Progenitor cell of endocrine pancreas (in vitro differentiated cells): Measurements from ENCODE around the gene ADARB1. TPM values are rescaled to one million over a fixed set of nuclear protein-coding genes. Genes with fewer than 3 reads are reported as not detected.

ENCODE experiments used
- DNase-seq: peaks from one replicate; pipeline ENCODE4 v3.0.0; 2021; ENCODE audit warnings: low spot score; ENCODE audit not compliant: unreplicated experiment
- H3K27ac Mint-ChIP-seq: 2 replicates; pipeline ENCODE4 v1.8.0; 2021; ENCODE audit warnings: mild to moderate bottlenecking, moderate library complexity, mixed read lengths
- H3K27me3 Mint-ChIP-seq: 2 replicates; pipeline ENCODE4 v1.8.0; 2021; ENCODE audit warnings: mixed read lengths
- H3K36me3 Mint-ChIP-seq: 2 replicates; pipeline ENCODE4 v1.8.0; 2022; ENCODE audit warnings: mixed read lengths; ENCODE audit not compliant: insufficient read depth
- H3K4me1 Mint-ChIP-seq: 2 replicates; pipeline ENCODE4 v1.8.0; 2021; ENCODE audit warnings: low read depth, mixed read lengths
- H3K4me3 Mint-ChIP-seq: 2 replicates; pipeline ENCODE4 v1.8.0; 2021; ENCODE audit warnings: low read depth, mild to moderate bottlenecking, moderate library complexity, mixed read lengths
- H3K9me3 Mint-ChIP-seq: 2 replicates; pipeline ENCODE4 v1.8.0; 2021; ENCODE audit warnings: low read depth, mixed read lengths
- CTCF ChIP-seq: fragments of 200-600 bp; sonication (generic); IDR thresholded peaks from one replicate; pipeline ENCODE4 v1.5.0; 2021; ENCODE audit warnings: antibody characterized with exemption, mild to moderate bottlenecking; ENCODE audit not compliant: unreplicated experiment
- total RNA-seq: library from RNA; stranded (reverse); gene quantifications from 2 replicates; pipeline ENCODE4 v1.2.1, GENCODE V29; 2021

ADARB1 gene
- total RNA-seq, 1 donor from 2014 or later: 19.1 TPM

GRCh38 chr21:45087022-45087823 is 12.8 kb downstream of the ADARB1 start:
- no peak for DNase-seq
- Mint-ChIP-seq H3K9me3 (no peaks in the 10 kb centered on the region), H3K36me3 (no peaks in the 10 kb centered on the region), H3K4me3 (no peak overlapping the region), H3K4me1 (peaks cover 2% of the 10 kb centered on the region), H3K27me3 (no peaks in the 10 kb centered on the region), H3K27ac (no peak overlapping the region)
- TF ChIP-seq CTCF: no peak

GRCh38 chr21:45088116-45088515 is 13.7 kb downstream of the ADARB1 start:
- Mint-ChIP-seq H3K4me1 (peaks cover 2% of the 10 kb centered on the region), H3K9me3 (no peaks in the 10 kb centered on the region), H3K27me3 (no peaks in the 10 kb centered on the region), H3K27ac (no peak overlapping the region), H3K4me3 (no peak overlapping the region), H3K36me3 (no peaks in the 10 kb centered on the region)
- no peak for DNase-seq
- TF ChIP-seq CTCF: no peak

GRCh38 chr21:45088729-45089128 is 14.3 kb downstream of the ADARB1 start:
- H3K4me3 Mint-ChIP-seq: no peak overlapping the region
- no peak for TF ChIP-seq CTCF
- H3K36me3 Mint-ChIP-seq: no peaks in the 10 kb centered on the region
- H3K9me3 Mint-ChIP-seq: no peaks in the 10 kb centered on the region
- peaks cover 2% of the 10 kb centered on the region for H3K4me1 Mint-ChIP-seq
- no peak for DNase-seq
- H3K27ac Mint-ChIP-seq: no peak overlapping the region
- no peaks in the 10 kb centered on the region for H3K27me3 Mint-ChIP-seq

- Mint-ChIP-seq H3K9me3 (no peaks in the 10 kb centered on the region), H3K27ac (no peak overlapping the region), H3K4me1 (peaks cover 2% of the 10 kb centered on the region), H3K27me3 (peaks cover 2% of the 10 kb centered on the region), H3K4me3 (no peak overlapping the region), H3K36me3 (no peaks in the 10 kb centered on the region)
- TF ChIP-seq CTCF: no peak
- DNase-seq: no peak
Measured at GRCh38 chr21:45089964-45090363, 15.6 kb downstream of the ADARB1 start.

- H3K36me3 Mint-ChIP-seq: no peaks in the 10 kb centered on the region
- H3K4me3 Mint-ChIP-seq: no peak overlapping the region
- peaks cover 3% of the 10 kb centered on the region for H3K27me3 Mint-ChIP-seq
- no peak overlapping the region for H3K27ac Mint-ChIP-seq
- H3K4me1 Mint-ChIP-seq: peaks cover 3% of the 10 kb centered on the region
- DNase-seq: no peak
- TF ChIP-seq CTCF: no peak
- no peaks in the 10 kb centered on the region for H3K9me3 Mint-ChIP-seq
Measured at GRCh38 chr21:45090966-45091365, 16.6 kb downstream of the ADARB1 start.
